HPDE6-E6E7 (cell line): Measurements from ENCODE around the gene CRYBA1.
"Not testable (repeated sequence)": the region's sequence is repeated elsewhere in the genome, so short reads cannot be mapped to it uniquely, and the experiment has no call there.

ENCODE experiments used
- DNase-seq: peaks from one replicate; pipeline ENCODE4 v3.0.0; 2011; ENCODE audit warnings: missing footprints; ENCODE audit errors: extremely low spot score

CRYBA1 gene

DNA sequence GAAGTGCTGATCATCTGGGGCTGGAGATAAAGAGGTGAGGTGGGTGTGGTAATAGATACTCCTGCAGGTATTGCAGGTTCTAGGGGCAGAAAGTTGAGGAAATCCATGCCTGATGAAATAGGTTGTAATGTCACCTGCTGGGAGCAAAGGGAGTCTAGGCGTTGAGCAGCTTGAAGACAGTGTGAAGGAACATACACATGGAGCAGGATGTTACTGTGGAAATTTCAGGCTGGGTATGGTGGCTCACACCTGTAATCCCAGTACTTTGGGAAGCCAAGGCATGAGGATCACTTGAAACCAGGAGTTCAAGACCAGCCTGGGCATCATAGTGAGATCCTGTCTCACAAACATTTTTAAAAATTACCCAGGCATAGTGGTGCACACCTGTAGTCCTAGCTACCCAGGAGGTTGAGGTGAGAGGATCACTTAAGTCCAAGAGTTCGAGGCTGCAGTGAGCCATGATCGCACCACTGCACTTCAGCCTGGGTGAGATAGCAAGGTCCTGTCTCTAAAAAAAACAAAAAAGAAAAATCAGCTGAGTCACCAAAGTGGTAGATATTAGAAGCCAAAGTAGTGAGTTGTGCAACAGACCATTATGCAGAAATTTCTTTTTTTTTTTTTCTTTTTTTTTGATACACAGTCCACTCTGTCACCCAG lies 9.1 kb upstream of the CRYBA1 start:
- no peak for DNase-seq

DNA sequence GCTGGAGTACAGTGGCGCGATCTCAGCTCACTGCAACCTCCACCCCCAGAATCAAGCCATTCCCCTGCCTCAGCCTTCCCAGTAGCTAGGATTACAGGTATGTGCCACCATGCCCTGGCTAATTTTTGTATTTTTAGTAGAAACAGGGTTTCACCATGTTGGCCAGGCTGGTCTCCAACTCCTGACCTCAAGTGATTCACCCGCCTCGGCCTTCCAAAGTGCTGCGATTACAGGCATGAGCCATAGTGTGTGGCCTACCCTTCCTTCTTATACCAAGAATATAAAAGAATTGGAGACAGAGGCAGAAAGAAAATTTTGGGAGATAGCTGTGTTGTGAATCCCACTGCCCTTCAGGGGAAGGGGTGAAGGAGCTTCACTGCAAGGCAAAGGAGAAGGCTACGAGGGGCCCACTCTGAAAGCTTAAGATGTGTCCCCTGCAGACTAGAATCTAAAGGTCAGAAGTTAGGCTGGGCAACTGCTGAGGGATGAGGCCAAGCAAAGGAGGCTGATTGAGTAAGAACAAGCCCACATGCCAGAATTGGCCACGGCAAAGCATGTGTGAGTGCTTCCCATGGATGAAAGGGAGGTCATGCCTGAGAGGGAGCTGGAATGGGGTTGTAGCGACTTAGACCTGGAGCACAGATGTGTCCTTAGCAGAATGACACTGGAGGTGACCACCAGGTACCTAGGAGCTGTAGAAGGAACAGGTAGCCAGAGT lies 8.4 kb upstream of the CRYBA1 start:
- DNase-seq = no peak

DNA sequence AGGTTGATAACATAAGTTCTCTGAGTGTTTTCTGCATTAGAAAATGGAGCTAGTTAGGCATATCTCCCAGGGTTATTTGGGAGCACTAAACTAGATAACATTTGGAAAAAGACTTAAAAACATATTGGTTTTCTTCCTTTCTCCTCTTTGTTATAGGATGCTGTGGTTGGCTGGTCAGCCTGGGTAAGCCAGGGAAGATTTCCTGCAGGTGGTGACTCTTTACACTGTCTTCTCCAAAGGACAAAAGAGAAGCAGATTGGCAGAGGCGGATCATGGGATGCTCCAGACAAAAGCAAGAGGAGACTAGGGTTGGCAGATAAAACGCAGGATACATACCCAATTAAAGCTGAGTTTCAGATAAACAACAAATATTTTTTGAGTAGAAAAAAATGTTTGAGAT lies 6.2 kb upstream of the CRYBA1 start:
- no peak for DNase-seq

DNA sequence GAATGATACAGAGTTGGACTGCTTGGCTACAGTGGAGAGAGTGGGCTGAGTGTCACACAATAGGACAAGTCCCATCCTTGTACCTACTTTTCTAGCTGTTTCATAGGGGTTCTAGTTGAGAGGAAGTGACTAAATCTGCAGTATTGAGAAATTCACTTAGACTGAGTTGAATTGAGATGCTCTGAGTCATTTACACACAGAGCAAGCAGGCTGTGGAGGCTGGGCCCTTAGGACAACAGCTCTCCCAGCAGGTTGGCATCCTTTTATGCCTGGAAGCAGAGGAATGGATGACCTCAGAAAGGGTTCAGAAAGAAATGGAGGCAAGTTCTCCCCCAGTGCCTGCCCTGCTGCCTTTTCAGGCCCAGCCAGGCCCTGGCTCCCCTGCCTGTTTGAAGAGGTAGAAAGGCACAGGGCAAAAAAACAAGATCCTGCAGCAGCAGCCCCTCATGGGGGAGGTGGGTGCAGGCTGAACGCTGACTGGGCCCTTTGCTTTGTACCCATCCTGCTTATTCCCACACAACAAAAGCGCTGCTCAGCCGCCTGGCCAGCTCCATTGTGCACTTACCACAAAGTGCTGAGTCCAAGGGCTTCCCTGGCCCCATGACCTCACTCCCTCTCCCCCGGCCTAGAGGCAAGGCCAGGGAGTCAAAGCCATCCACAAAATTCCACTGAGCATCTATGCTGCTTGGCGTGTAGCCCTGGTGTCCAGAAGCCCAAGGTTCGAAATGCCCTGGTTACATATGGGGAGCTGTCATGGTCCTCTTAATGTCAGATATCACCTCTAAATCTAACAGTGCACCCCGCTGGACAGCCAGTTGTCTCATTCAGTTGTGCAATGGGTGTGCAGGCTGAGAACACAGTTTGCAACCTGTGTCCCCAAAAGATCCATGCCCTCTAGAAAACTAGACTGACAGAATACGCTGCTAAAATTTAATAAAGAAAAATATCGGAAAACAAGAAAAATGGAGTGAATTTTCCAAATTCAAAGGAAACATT lies 5.4 kb upstream of the CRYBA1 start:
- DNase-seq = peak; percentile 95

DNA sequence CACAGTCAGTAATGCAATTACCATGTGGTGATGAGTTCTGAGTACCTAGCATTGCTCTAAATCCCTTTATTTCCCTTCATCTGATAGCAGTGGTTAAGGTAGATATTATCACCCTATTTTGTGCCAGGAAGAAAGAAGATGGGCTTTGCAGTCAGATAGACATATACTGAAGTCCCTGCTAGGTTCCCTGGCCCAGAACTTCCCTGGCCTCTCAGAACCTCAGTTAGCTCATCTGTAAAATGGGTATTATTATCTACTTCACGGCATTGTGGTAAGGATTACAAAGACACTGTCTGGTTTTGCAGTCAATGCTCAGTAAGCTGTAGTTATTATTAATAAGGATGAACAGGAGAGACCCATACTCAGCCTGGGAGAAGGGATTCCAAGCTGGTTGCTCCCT lies 4.6 kb upstream of the CRYBA1 start:
- DNase-seq = no peak

DNA sequence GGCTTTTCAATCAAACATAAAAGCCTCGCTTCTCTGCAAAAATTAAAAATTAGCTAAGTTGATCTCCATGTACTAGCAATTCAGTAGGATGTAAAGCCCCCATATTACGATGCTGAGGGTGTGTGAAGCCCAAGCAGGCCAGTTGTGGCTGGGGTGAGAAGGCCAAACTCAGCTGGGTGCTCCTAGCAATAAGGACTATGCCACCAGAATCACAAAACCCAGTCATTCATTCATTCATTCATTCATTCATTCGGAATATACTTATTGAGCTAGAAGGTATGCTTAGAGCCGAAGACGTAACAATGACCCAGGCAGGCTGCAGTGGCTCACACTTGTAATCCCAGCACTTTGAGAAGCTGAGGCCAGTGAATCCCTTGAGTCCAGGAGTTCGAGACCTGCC lies 3.9 kb upstream of the CRYBA1 start:
- no peak for DNase-seq

DNA sequence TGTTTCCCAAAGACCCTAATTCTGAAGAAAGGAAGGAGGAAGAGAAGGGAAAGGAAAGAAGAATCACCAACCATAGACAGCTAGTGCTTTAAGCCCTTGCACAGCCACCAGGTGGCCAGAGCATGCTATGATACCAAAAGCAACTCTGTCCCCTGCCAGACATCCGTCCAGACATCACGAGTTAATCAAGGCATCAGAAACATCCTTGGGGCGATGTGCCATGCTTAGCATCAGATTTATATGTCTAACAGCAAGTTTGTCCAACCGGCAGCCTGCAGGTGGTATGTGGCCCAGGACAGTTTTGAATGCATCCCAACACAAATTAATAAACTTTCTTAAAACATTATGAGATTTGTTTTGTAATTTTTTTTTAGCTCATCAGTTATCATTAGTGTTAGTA lies 2.9 kb upstream of the CRYBA1 start:
- DNase-seq = no peak

DNA sequence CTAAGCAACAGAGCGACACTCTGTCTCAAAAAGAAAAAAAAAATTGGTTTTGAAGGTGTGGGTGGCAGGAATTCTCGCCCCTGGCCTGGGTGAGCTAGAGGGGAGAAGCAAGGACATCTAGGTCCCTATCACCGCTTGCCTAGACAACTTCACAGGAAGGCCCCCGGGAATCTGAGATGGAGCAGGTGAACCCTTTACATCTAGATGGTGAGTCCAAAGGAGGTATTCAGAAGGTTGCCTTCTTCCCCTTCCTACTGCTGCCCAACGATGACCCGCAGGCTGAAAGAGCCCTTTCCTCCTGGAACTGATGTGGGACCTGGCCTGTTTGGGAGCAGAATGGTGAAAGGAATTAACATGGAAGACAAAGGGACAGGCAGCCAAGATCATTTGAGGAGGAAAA lies 1.3 kb upstream of the CRYBA1 start:
- DNase-seq = no peak

DNA sequence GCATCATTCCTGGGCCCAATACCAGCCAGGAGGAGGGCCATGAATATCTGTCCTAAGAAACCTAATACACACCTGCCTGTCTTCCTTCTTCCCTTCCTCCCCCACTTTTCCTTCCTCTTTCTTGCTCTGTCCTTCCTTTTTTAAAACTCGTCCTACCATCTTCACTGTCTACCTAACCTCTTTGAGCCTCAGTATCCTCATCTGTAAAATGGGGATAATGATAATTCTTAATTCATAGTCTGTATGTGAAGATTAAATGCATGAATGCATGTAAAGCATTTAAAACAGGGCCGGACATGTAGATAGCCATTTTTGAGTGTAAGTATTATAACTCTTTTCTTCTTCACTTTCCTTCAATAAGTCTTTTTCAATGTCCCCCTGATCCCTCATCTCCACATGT lies 560 bp downstream of the CRYBA1 start:
- DNase-seq = no peak

DNA sequence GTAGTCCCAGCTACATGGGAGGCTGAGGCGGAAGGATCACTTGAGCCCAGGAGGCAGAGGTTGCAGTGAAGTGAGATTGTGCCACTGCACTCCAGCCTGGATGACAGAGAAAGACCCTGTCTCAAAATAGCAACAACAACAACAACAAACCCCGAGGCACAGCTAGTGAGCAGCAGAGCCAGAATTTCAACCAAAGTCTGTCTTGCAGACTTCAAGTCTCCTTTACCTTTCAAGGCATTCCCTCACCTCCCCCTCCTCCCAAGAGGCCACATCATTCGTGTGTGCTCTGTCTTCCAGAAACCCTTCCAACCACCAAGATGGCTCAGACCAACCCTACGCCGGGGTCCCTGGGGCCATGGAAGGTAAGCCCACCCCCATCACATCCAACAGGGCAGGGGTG lies 2.2 kb downstream of the CRYBA1 start:
- no peak for DNase-seq

DNA sequence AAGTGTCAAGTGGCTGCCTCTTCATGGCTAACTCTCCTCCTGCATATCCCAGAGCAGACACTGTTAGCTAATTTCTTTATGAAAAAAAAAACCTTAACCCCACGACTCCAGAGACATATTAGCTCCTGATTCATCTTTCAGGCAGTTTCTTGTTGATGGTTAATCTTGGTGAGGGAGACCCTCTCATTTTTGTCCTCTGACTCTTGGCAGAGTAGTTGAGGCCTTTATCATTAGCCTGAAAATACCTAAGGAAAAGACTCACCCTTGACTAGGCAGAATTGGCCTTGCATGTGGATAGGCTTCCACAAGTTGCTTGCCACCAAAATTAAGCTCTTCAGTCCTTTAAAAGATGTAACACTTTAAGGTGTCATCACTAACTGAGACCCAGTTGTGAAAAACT lies 4.0 kb downstream of the CRYBA1 start:
- DNase-seq = no peak

DNA sequence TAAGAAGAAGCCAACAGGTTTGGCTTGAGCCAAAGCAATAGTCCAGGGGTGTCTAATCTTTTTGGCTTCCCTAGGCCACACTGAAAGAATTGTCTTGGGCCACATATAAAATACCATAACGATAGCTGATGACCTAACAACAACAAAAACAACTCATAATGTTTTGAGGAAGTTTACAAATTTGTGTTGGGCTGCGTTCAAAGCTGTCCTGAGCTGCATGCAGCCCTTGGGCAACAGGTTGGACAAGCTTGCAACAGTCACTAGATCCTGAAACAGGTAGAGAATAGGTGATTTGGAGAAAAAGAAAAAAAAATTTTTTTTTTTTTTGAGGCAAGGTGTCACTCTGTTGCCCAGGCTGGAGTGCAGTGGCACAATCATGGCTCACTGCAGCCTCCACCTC lies 4.5 kb downstream of the CRYBA1 start:
- no peak for DNase-seq

DNA sequence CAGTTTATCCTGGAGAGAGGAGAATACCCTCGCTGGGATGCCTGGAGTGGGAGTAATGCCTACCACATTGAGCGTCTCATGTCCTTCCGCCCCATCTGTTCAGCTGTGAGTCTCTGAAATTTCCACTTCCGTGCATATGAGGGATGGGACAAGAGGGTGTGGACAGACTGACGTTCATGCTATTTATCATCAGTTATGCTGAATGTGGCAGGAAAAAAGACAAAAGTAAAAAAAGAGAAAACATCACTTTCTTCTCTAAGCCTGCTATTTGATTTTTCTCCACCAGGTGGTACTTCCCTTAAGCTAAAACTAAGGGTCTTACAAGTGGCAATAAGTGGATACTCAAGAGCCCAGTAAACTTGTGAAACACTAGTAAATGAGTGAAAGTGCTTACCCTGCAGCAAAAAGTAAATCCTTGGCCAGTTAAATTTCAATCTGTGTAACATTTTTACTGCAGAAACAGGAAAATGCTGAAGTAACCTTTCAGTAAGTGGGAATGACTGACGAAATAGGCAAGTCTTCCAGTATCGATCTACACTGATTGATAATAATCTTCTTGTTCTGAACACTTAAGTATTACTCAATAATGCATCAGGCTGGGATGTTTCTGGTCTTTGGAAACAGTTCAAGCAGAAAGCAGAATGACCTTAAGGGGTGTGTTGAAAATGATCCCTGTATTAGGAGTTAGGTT lies 5.6 kb downstream of the CRYBA1 start:
- DNase-seq = no peak

DNA sequence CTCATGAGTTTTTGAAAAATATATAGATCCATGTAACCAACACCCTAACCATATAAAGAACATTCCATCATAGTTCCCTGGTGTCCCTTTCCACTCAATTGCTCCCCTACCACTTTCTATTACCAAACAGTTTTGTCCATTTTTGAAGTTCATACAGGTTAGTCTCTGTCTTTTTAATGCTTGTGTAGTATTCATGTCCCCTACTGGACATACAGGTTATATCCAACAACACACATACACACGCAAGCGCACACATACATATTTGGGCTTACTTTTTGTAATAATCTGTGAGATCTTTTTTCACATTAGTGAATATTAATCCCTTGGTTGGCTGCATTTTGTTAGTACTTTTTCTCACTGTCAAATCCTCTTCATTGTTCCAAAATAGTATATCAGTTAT lies 6.4 kb downstream of the CRYBA1 start:
- no peak for DNase-seq

DNA sequence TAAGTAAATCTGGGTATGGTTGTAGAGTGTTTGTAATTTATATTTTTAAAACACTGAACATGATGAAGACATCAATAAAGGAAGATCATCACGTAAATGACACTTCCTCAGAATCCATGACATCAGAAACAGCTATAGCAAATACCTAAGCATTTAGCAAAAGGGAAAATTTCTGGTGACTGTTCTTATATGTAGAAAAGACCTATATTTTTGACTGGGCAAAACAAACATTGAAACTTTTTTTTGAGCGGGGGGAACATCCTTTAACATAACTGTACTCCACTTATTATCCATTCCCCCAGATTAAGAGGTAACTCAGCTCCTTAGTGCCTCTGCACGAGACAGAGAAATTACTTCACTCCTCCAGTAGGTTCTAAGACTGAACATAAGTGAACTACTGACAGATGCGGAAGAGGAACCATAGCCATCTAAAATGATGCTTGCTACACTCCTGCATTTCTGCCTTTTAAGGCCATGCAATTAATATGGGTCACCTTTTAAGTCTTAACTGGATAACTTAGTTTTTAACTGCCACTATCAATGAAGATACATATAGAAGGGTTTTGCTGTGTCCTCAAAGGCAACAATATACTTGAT lies 9.4 kb downstream of the CRYBA1 start:
- DNase-seq = no peak

DNA sequence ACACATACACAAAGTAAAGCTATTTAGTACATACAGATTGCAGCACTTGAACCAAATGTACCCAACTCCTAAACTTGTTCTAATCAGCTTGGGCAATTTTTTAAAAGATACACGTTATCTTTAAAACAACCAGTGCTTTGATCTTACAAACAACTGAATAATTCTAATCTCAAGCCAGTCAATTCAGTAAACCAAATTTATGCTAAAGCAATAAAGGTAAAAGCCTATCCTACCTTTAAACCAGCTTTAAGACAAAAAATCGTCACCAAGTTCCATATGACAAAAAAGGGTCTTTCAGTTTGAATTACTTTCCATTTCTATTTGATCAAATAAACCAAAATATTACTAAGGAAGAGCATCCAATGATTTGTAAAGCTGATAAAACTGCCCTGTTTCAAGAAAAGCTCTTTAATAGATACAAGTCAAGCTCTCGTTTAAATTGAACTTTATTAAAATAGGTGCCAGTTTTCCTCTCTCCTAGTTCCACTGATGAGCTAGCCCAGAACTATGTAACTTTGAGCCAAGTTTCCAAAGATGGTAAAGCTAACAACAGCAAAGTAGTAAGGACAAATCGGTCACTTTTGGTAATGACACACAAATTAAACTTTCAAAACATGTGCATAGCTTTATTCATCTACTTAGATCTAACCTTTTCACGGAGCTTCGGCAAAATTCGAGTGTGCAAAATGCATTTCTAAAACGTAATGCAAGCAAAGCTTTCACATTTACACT lies 10.2 kb downstream of the CRYBA1 start:
- no peak for DNase-seq

DNA sequence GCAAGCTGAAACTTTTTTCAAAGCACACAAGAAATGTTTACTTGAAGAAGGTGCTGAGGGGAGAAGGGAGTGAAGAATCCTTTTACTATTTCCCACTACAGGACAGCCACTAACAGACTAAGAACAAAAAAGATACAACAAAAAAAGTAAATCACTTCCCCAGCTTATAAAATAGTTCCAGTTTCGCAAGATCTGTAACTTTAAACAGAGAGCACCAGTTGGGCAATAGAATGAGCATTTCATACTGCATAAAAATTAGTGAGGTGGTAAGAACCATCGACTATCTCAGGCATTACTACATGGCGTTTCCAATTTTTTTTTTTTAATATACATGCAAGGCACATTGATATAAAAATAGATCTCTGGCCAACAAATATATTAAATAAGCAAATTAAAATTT lies 11.1 kb downstream of the CRYBA1 start:
- DNase-seq = no peak

DNA sequence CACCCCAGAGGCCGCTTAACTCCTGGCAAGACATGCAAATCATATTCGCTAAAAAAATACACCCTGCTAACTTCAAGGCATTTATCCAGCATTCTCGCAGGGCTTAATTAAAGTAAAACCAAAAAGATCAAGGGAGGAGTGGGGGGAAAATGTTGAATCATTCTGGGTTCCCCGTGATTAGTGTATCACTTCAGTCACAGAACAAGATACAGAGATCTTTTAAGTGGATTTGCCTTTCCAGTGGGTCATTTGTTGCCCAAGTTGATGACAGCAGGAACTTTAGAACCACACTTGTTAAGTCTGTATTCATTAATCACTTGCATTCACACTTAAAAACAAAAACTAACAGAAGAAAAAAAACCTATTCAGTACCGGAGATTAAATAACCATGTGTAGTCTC lies 17.3 kb downstream of the CRYBA1 start:
- no peak for DNase-seq

DNA sequence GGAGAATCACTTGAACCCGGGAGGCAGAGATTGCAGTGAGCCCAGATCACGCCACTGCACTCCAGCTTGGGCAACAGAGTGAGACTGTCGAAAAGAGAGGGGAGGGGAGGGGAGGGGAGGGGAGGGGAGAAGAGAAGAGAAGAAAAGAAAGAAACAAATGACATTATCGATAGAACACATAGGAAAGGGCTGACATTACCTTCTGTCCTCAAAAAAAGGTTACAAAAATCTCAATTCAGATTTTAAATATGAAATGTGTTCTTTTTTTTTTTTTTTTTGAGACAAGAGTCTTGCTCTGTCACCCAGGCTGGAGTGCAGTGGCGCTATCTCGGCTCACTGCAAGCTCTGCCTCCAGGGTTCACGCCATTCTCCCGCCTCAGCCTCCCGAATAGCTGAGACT lies 25.3 kb downstream of the CRYBA1 start:
- DNase-seq = not testable (repeated sequence)

DNA sequence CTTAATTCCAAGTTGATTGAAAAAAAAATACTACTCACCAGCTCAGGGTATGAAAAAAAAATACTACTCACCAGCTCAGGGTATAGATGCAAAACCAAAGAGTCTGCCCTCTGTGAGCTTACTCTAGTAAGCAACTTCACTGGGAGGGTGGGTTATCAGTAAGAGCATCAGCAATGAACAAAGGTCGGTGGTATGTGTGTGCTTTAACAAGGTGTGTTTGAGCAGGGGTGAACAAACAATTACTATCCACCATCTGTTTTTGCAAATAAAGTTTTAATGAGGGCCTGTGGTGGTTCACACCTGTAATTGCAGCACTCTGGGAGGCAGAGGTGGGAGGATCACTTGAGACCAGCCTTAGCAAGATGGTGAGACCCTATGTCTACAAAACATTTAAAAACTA lies 27.3 kb downstream of the CRYBA1 start:
- no peak for DNase-seq

DNA sequence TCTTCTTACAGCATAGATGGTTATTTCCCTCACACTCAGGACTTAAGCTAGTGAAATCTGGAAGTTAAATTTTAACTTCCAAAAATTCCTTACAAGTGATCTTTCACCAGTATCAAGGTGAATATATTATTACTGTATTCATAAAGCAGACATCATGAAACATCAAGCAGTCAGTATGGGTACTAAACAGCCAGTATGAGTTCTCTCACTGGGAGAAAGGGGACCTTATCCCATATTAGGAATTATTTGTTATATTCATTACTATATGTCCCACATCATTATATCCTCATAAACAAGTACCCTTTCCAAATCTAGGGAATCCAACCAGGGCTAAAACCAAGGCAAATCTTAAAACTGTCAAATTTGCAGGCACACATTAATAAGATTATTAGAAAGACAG lies 32.0 kb downstream of the CRYBA1 start:
- no peak for DNase-seq
